GM19043 (cell line): ENCODE results near the gene FNDC3B.
"Not testable (repeated sequence)": the region's sequence is repeated elsewhere in the genome, so short reads cannot be mapped to it uniquely, and the experiment has no call there.

Experiments
- ATAC-seq: cut with Tn5 transposase; IDR thresholded peaks from one replicate; pipeline ENCODE4 v1.9.1; 2021; ENCODE audit warnings: low read depth; ENCODE audit not compliant: unreplicated experiment

FNDC3B gene

GRCh38 chr3:172343117-172343516 lies 303.7 kb downstream of the FNDC3B start:
- ATAC-seq = no peak

GRCh38 chr3:172343979-172344378 lies 304.6 kb downstream of the FNDC3B start:
- ATAC-seq = no peak

GRCh38 chr3:172346161-172346560 lies 306.8 kb downstream of the FNDC3B start:
- ATAC-seq = no peak

- no peak for ATAC-seq
Observed at GRCh38 chr3:172347895-172348679, 308.7 kb downstream of the FNDC3B start.

- ATAC-seq = no peak
Observed at GRCh38 chr3:172351895-172352466, 312.6 kb downstream of the FNDC3B start.

GRCh38 chr3:172352786-172353185 lies 313.4 kb downstream of the FNDC3B start:
- no peak for ATAC-seq

GRCh38 chr3:172354931-172355499 lies 315.6 kb downstream of the FNDC3B start:
- ATAC-seq = no peak

- no peak for ATAC-seq
Observed at GRCh38 chr3:172355836-172356235, 316.5 kb downstream of the FNDC3B start.

- ATAC-seq = no peak
Observed at GRCh38 chr3:172356427-172356826, 317.0 kb downstream of the FNDC3B start.

- ATAC-seq = no peak
Observed at GRCh38 chr3:172357850-172358754, 318.7 kb downstream of the FNDC3B start.

- ATAC-seq = no peak
Observed at GRCh38 chr3:172359231-172359630, 319.9 kb downstream of the FNDC3B start.

- no peak for ATAC-seq
Observed at GRCh38 chr3:172359996-172360395, 320.6 kb downstream of the FNDC3B start.

- ATAC-seq = no peak
Observed at GRCh38 chr3:172362583-172362982, 323.2 kb downstream of the FNDC3B start.

- ATAC-seq = no peak
Observed at GRCh38 chr3:172364374-172365027, 325.1 kb downstream of the FNDC3B start.

- no peak for ATAC-seq
Observed at GRCh38 chr3:172365028-172365567, 325.7 kb downstream of the FNDC3B start.

GRCh38 chr3:172367205-172368105 lies 328.1 kb downstream of the FNDC3B start:
- ATAC-seq = no peak

- not testable (repeated sequence) for ATAC-seq
Observed at GRCh38 chr3:172368556-172368955, 329.2 kb downstream of the FNDC3B start.

- ATAC-seq = no peak
Observed at GRCh38 chr3:172369590-172370259, 330.3 kb downstream of the FNDC3B start.

GRCh38 chr3:172370419-172370818 lies 331.0 kb downstream of the FNDC3B start:
- ATAC-seq = no peak
